CD14-positive monocyte (primary cell): Measurements from ENCODE around the gene MYOZ1. TPM values are rescaled to one million over a fixed set of nuclear protein-coding genes. Genes with fewer than 3 reads are reported as not detected.

ENCODE experiments used
- DNase-seq, 3 donors: peaks; one replicate each; pipeline ENCODE4 v3.0.0-alpha.2; 2011 to 2022
- H2AFZ ChIP-seq: 2 replicates; pipeline ENCODE4 v1.6.0; 2012; ENCODE audit warnings: mild to moderate bottlenecking, low read depth, low read length, inconsistent platforms; ENCODE audit not compliant: insufficient read depth, poor library complexity, severe bottlenecking
- H3K27ac ChIP-seq, 2 donors: 1 replicate in 1 of 2; 2 replicates in 1 of 2; pipeline ENCODE4 v1.5.1; 2012 to 2013; ENCODE audit warnings: low read length in 2 of 2, control low read depth in 1 of 2, inconsistent platforms in 1 of 2, low read depth in 1 of 2, mild to moderate bottlenecking in 1 of 2
- H3K27me3 ChIP-seq, 2 donors: one replicate each; pipeline versions ENCODE4 v1.6.0 to v1.6.1; 2011 to 2013; ENCODE audit warnings: low read length in 2 of 2; ENCODE audit not compliant: control insufficient read depth in 2 of 2, insufficient read depth in 2 of 2
- H3K36me3 ChIP-seq, 2 donors: replicated peaks in 1 of 2; 1 replicate in 1 of 2; 2 replicates in 1 of 2; pipeline versions ENCODE4 v1.5.1 to v1.6.1; 2012 to 2013; ENCODE audit warnings: low read length in 2 of 2, control low read depth in 1 of 2, inconsistent platforms in 1 of 2, mild to moderate bottlenecking in 1 of 2; ENCODE audit not compliant: insufficient read depth in 2 of 2, control insufficient read depth in 1 of 2
- H3K4me1 ChIP-seq, 2 donors: 1 replicate in 1 of 2; 2 replicates in 1 of 2; pipeline versions ENCODE4 v1.5.1 to v1.6.1; 2012 to 2013; ENCODE audit warnings: low read length in 2 of 2, control low read depth in 1 of 2, inconsistent platforms in 1 of 2, mild to moderate bottlenecking in 1 of 2, moderate library complexity in 1 of 2; ENCODE audit not compliant: insufficient read depth in 2 of 2, control insufficient read depth in 1 of 2
- H3K4me2 ChIP-seq: replicated peaks from 2 replicates; pipeline ENCODE3; 2012; ENCODE audit warnings: low read length, moderate library complexity, mild to moderate bottlenecking; ENCODE audit not compliant: poor library complexity, severe bottlenecking; ENCODE audit errors: extremely low read depth
- H3K4me3 ChIP-seq, 3 experiments: fragments of 200-600 bp in 1 of 3; sonication (generic) in 1 of 3; replicated peaks in 1 of 3; 1 replicate in 2 of 3; 2 replicates in 1 of 3; pipeline ENCODE4 v1.5.1; 2011 to 2013; ENCODE audit warnings: low read length in 3 of 3, mild to moderate bottlenecking in 3 of 3, control low read depth in 2 of 3, low read depth in 2 of 3, inconsistent platforms in 1 of 3, moderate library complexity in 1 of 3
- H3K79me2 ChIP-seq: 2 replicates; pipeline ENCODE4 v1.6.0; 2012; ENCODE audit warnings: mild to moderate bottlenecking, control low read depth, inconsistent platforms, low read length, moderate library complexity; ENCODE audit not compliant: insufficient read depth
- H3K9ac ChIP-seq: 2 replicates; pipeline ENCODE4 v1.6.0; 2017; ENCODE audit warnings: low read length, mild to moderate bottlenecking; ENCODE audit not compliant: insufficient read depth, poor library complexity, severe bottlenecking
- H3K9me3 ChIP-seq, 2 donors: replicated peaks in 1 of 2; 1 replicate in 1 of 2; 2 replicates in 1 of 2; pipeline versions ENCODE4 v1.5.1 to v1.6.1; 2012 to 2013; ENCODE audit warnings: low read length in 2 of 2, control low read depth in 1 of 2; ENCODE audit not compliant: control insufficient read depth in 1 of 2, insufficient read depth in 1 of 2
- H4K20me1 ChIP-seq: 2 replicates; pipeline ENCODE4 v1.6.0; 2012; ENCODE audit warnings: mild to moderate bottlenecking, low read length, control low read depth, moderate library complexity; ENCODE audit not compliant: insufficient read depth
- H3K27ac Mint-ChIP-seq, 7 donors: one replicate each; pipeline ENCODE4 v1.8.0; 2020; ENCODE audit warnings: mild to moderate bottlenecking in 7 of 7, mixed read lengths in 7 of 7, moderate library complexity in 6 of 7, inconsistent platforms in 2 of 7
- H3K27me3 Mint-ChIP-seq, 3 donors: one replicate each; pipeline ENCODE4 v1.8.0; 2021 to 2022; ENCODE audit warnings: low read depth in 3 of 3, mild to moderate bottlenecking in 3 of 3, mixed read lengths in 3 of 3, moderate library complexity in 3 of 3, inconsistent platforms in 1 of 3
- H3K36me3 Mint-ChIP-seq, 2 donors: one replicate each; pipeline ENCODE4 v1.8.0; 2020; ENCODE audit warnings: mixed read lengths in 2 of 2, inconsistent platforms in 1 of 2, mild to moderate bottlenecking in 1 of 2
- H3K4me1 Mint-ChIP-seq: one replicate; pipeline ENCODE4 v1.8.0; 2020; ENCODE audit warnings: mild to moderate bottlenecking, mixed read lengths
- H3K4me3 Mint-ChIP-seq, 2 donors: one replicate each; pipeline ENCODE4 v1.8.0; 2020; ENCODE audit warnings: mild to moderate bottlenecking in 2 of 2, mixed read lengths in 2 of 2, moderate library complexity in 1 of 2
- H3K9me3 Mint-ChIP-seq, 7 donors: one replicate each; pipeline ENCODE4 v1.8.0; 2020 to 2022; ENCODE audit warnings: mixed read lengths in 7 of 7, mild to moderate bottlenecking in 6 of 7, moderate library complexity in 6 of 7, inconsistent platforms in 2 of 7
- WGBS: methylation state at CpG from one replicate; pipeline ENCODE4 v1.1.5; 2013; ENCODE audit warnings: missing lambda C conversion rate; ENCODE audit not compliant: insufficient coverage; 5-methylcytosine and 5-hydroxymethylcytosine counted together
- intact Hi-C, 2 donors: fragments of 100-400 bp; cut with micrococcal nuclease; formaldehyde crosslinking; loops; one replicate each; pipeline versions ENCODE4 v1.15.0 to v1.15.1; 2023
- polyA plus RNA-seq, 3 donors: library from polyadenylated mRNA; depleted of rRNA in 1 of 3; unstranded in 2 of 3; stranded (reverse) in 1 of 3; fragments of 300-500 nt in 2 of 3; fragments of >200 nt in 1 of 3; fragmentation: Illumina TruSeq in 2 of 3; gene quantifications; 1 replicate in 2 of 3; 2 replicates in 1 of 3; pipeline ENCODE4 v1.2.3, GENCODE V29; 2012 to 2021
- TF ChIP-seq, protein P1 (sequence below): fragments of 200-600 bp; IDR thresholded peaks from one replicate; pipeline ENCODE4 v1.8.0; 2022; ENCODE audit warnings: antibody characterized with exemption, mild to moderate bottlenecking

The MYOZ1 gene
- polyA plus RNA-seq, 3 donors = not detected

DNA sequence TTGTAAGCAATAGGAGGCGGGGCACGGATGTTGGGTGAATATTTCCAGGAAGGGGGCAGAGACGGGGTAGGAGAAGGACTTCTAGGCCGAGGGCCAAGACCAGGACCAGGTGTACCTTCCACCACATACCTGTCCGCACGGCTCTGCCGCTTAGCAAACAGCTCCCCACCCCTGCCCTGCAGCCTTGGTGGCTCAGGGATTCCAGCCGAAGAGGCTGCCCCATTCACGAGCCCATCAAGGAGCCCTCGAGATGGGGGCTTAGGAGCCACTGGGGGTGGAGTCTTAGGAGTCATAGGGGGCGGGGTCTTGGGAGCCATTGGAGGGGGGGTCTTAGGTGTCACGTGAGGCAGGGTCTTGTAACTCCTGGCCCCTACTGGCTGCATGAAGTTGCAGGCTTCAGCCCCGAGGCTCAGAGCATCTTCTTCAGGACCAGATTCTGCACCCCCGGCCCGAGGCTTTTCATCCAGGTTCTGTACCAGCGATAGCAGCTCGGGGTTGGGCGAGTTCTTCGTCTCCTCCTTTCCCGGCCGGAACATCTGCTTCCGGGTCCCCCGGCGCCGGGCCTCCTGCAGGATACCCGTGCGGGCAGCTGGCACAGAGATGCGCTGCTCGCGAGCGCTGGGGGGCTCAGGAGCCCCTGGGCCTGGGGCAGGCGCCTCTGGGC lies 6.1 kb upstream of the MYOZ1 start:
- intact Hi-C loops = no loop called here
- TF ChIP-seq, protein P1, sequence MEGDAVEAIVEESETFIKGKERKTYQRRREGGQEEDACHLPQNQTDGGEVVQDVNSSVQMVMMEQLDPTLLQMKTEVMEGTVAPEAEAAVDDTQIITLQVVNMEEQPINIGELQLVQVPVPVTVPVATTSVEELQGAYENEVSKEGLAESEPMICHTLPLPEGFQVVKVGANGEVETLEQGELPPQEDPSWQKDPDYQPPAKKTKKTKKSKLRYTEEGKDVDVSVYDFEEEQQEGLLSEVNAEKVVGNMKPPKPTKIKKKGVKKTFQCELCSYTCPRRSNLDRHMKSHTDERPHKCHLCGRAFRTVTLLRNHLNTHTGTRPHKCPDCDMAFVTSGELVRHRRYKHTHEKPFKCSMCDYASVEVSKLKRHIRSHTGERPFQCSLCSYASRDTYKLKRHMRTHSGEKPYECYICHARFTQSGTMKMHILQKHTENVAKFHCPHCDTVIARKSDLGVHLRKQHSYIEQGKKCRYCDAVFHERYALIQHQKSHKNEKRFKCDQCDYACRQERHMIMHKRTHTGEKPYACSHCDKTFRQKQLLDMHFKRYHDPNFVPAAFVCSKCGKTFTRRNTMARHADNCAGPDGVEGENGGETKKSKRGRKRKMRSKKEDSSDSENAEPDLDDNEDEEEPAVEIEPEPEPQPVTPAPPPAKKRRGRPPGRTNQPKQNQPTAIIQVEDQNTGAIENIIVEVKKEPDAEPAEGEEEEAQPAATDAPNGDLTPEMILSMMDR = no peak
- Histone ChIP-seq H3K4me2 (peak overlapping the region; percentile 70), H3K36me3 (no peaks in the 10 kb centered on the region), H3K27me3 (no peaks in the 10 kb centered on the region), H3K9me3 (no peaks in the 10 kb centered on the region), H3K27ac (no peak overlapping the region), H2AFZ (peak overlapping the region; percentile 98), H3K79me2 (no peaks in the 10 kb centered on the region), H3K4me1 (peaks cover 43 to 50% of the 10 kb centered on the region in 2 donors), H4K20me1 (no peaks in the 10 kb centered on the region), H3K4me3 (peak overlapping the region; percentile 58 to 79 (median 60)), H3K9ac (peak overlapping the region; percentile 68)
- Mint-ChIP-seq H3K4me3 (peak overlapping the region; percentile 76 to 88), H3K4me1 (peaks cover 60% of the 10 kb centered on the region), H3K9me3 (no peaks in the 10 kb centered on the region), H3K36me3 (no peaks in the 10 kb centered on the region), H3K27ac (peak overlapping the region in 1 of 7 donors; percentile 40), H3K27me3 (peaks cover 0 to 6% (median 5%) of the 10 kb centered on the region in 3 donors)
- 10% methylated on average over 25 of the region's 32 CpGs for WGBS
- DNase-seq = peak in 2 of 3 donors; percentile 19 to 27

DNA sequence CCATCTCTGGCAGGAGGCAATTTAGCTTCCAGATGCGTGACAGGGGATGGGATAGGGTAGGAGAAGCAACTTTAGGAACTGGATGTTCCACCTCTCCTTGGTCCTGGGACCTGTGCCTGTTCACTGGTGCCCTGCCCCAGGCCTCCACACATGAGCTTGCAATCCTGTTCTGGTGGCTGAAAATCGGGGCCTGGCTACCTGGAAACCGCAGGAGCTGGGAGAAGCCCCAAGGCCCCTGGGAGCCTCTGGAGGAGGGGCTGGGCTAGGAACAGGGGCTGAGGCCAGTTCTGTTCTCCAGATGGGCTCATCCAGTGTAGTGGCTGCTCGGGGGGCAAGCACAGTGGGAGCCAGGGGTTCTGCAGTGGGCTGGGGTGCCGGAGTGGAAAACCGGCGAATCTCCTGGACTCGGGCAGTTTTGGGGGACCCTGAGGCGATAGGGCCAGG lies 5.3 kb upstream of the MYOZ1 start:
- Mint-ChIP-seq H3K4me1 (peaks cover 62% of the 10 kb centered on the region), H3K4me3 (no peak overlapping the region), H3K9me3 (no peaks in the 10 kb centered on the region), H3K27ac (peak overlapping the region in 2 of 7 donors; percentile 0 to 31), H3K27me3 (peaks cover 0 to 6% (median 5%) of the 10 kb centered on the region in 3 donors), H3K36me3 (no peaks in the 10 kb centered on the region)
- H4K20me1 ChIP-seq = no peaks in the 10 kb centered on the region
- no peak overlapping the region for H3K4me2 ChIP-seq
- H3K9me3 ChIP-seq = no peaks in the 10 kb centered on the region
- H3K36me3 ChIP-seq = no peaks in the 10 kb centered on the region
- 99% methylated on average over 9 of the region's 9 CpGs for WGBS
- H2AFZ ChIP-seq = peak overlapping the region; percentile 98
- TF ChIP-seq, protein P1 = no peak
- H3K79me2 ChIP-seq = no peaks in the 10 kb centered on the region
- no peaks in the 10 kb centered on the region for H3K27me3 ChIP-seq
- H3K27ac ChIP-seq = no peak overlapping the region
- H3K9ac ChIP-seq = no peak overlapping the region
- DNase-seq = no peak
- peaks cover 43 to 50% of the 10 kb centered on the region in 2 donors for H3K4me1 ChIP-seq
- intact Hi-C loops = no loop called here
- no peak overlapping the region for H3K4me3 ChIP-seq
